SK-N-SH (cell line): ENCODE results near the gene IRF1. TPM values are rescaled to one million over a fixed set of nuclear protein-coding genes. Genes with fewer than 3 reads are reported as not detected.

ENCODE experiments used
- CTCF ChIA-PET: fragments of 300-600, 350-600 bp; formaldehyde crosslinking; extraction: SDS; loops from one replicate; lab custom pipeline; 2021; lab: Yijun Ruan, JAX
- POLR2A ChIA-PET: fragments of 350-600 bp; sonication (Branson Sonifier 250); formaldehyde crosslinking; extraction: SDS; loops from one replicate; lab custom pipeline; 2020; ENCODE audit warnings: antibody characterized with exemption, inconsistent platforms; lab: Yijun Ruan, JAX
- DNase-seq: peaks from one replicate; pipeline ENCODE4 v3.0.0; 2012
- H2AFZ ChIP-seq: fragments of 200-600 bp; sonication (generic); 2 replicates; pipeline ENCODE4 v1.8.1; 2016; ENCODE audit warnings: antibody characterized with exemption, mild to moderate bottlenecking, low read depth
- H3F3A ChIP-seq: fragments of 200-600 bp; sonication (generic); replicated peaks from 2 replicates; pipeline ENCODE3; 2016; ENCODE audit warnings: antibody characterized with exemption, mild to moderate bottlenecking; ENCODE audit not compliant: insufficient read depth
- H3K27ac ChIP-seq, 2 experiments: fragments of 200-500 bp in 1 of 2; fragments of 200-600 bp in 1 of 2; sonication (Bioruptor generic) in 1 of 2; sonication (generic), shearing (Covaris generic) in 1 of 2; 2 replicates each; pipeline versions ENCODE4 v1.5.1 to v1.6.1; 2014 to 2016; ENCODE audit warnings: low read depth in 2 of 2, inconsistent platforms in 1 of 2, low read length in 1 of 2, mild to moderate bottlenecking in 1 of 2, mixed read lengths in 1 of 2
- H3K27me3 ChIP-seq: fragments of 200-600 bp; sonication (generic), shearing (Covaris generic); 2 replicates; pipeline ENCODE4 v1.6.1; 2016; ENCODE audit warnings: mixed run types; ENCODE audit not compliant: insufficient read depth
- H3K36me3 ChIP-seq, 2 experiments: fragments of 200-500 bp in 1 of 2; fragments of 200-600 bp in 1 of 2; sonication (Bioruptor generic) in 1 of 2; sonication (generic) in 1 of 2; replicated peaks in 1 of 2; 2 replicates each; pipeline versions ENCODE3 to v1.5.1; 2014 to 2016; ENCODE audit warnings: low read length in 1 of 2, mild to moderate bottlenecking in 1 of 2; ENCODE audit not compliant: insufficient read depth in 2 of 2, control insufficient read depth in 1 of 2
- H3K4me1 ChIP-seq, 2 experiments: fragments of 200-500 bp in 1 of 2; fragments of 200-600 bp in 1 of 2; sonication (Bioruptor generic) in 1 of 2; sonication (generic), shearing (Covaris generic) in 1 of 2; 2 replicates each; pipeline versions ENCODE4 v1.5.1 to v1.6.1; 2014 to 2016; ENCODE audit warnings: low read depth in 1 of 2, low read length in 1 of 2, mixed run types in 1 of 2; ENCODE audit not compliant: insufficient read depth in 2 of 2, control insufficient read depth in 1 of 2
- H3K4me2 ChIP-seq: fragments of 200-600 bp; sonication (generic), shearing (Covaris generic); 2 replicates; pipeline ENCODE4 v1.6.1; 2017; ENCODE audit warnings: mixed run types
- H3K4me3 ChIP-seq, 2 experiments: fragments of 200-500 bp in 1 of 2; fragments of 200-600 bp in 1 of 2; sonication (Bioruptor generic) in 1 of 2; sonication (generic), shearing (Covaris generic) in 1 of 2; 2 replicates each; pipeline versions ENCODE4 v1.5.1 to v1.8.1; 2014 to 2016; ENCODE audit warnings: low read depth in 2 of 2, inconsistent platforms in 1 of 2, low read length in 1 of 2, mild to moderate bottlenecking in 1 of 2, mixed read lengths in 1 of 2, moderate library complexity in 1 of 2
- H3K79me2 ChIP-seq: fragments of 200-600 bp; sonication (generic); 2 replicates; pipeline ENCODE4 v1.8.1; 2017; ENCODE audit warnings: mild to moderate bottlenecking; ENCODE audit not compliant: insufficient read depth
- H3K9ac ChIP-seq: fragments of 200-600 bp; sonication (generic); 2 replicates; pipeline ENCODE4 v1.6.1; 2017; ENCODE audit warnings: mixed run types
- H3K9me2 ChIP-seq: fragments of 200-600 bp; sonication (generic); 2 replicates; pipeline ENCODE4 v1.6.1; 2017; ENCODE audit warnings: mixed run types
- H3K9me3 ChIP-seq: fragments of 200-600 bp; sonication (generic); 2 replicates; pipeline ENCODE4 v1.6.1; 2017; ENCODE audit warnings: mixed run types, mild to moderate bottlenecking, moderate library complexity
- H4K20me1 ChIP-seq: fragments of 200-600 bp; sonication (generic); 2 replicates; pipeline ENCODE4 v1.6.1; 2017; ENCODE audit warnings: mild to moderate bottlenecking, mixed run types; ENCODE audit not compliant: insufficient read depth
- CHD2 ChIP-seq: fragments of 150-350 bp; IDR thresholded peaks from 2 replicates; pipeline ENCODE4 v1.6.1; 2018; ENCODE audit warnings: low read length; ENCODE audit not compliant: partially characterized antibody
- ELF1 ChIP-seq: IDR thresholded peaks from 2 replicates; pipeline ENCODE4 v1.4.0; 2012
- EP300 ChIP-seq, 2 experiments: IDR thresholded peaks; 2 replicates each; pipeline versions ENCODE4 v1.4.0 to v1.6.1; 2012; ENCODE audit warnings: borderline replicate concordance in 1 of 2, low read depth in 1 of 2, low read length in 1 of 2
- FOXJ3 ChIP-seq: sonication (generic); formaldehyde crosslinking; IDR thresholded peaks from 2 replicates; pipeline ENCODE4 v1.5.1; 2020; ENCODE audit warnings: mild to moderate bottlenecking, missing genetic modification reagents
- FOXM1 ChIP-seq: IDR thresholded peaks from 2 replicates; pipeline ENCODE4 v1.4.0; 2012; ENCODE audit warnings: low read depth, mild to moderate bottlenecking
- GATA2 ChIP-seq: sonication (generic); formaldehyde crosslinking; IDR thresholded peaks from 2 replicates; pipeline ENCODE4 v1.5.0; 2020; ENCODE audit warnings: mild to moderate bottlenecking, missing genetic modification reagents
- MEF2A ChIP-seq: IDR thresholded peaks from 2 replicates; pipeline ENCODE4 v1.4.0; 2012; ENCODE audit warnings: low read depth, borderline replicate concordance
- NFIC ChIP-seq: IDR thresholded peaks from 2 replicates; pipeline ENCODE4 v1.4.0; 2012; ENCODE audit warnings: borderline replicate concordance
- NRF1 ChIP-seq: IDR thresholded peaks from 2 replicates; pipeline ENCODE4 v1.6.1; 2012; ENCODE audit warnings: low read depth, mild to moderate bottlenecking, low read length
- RAD21 ChIP-seq: IDR thresholded peaks from 2 replicates; pipeline ENCODE4 v1.6.1; 2012; ENCODE audit warnings: mild to moderate bottlenecking, low read length
- RFX5 ChIP-seq: IDR thresholded peaks from 2 replicates; pipeline ENCODE4 v1.6.1; 2012; ENCODE audit warnings: mild to moderate bottlenecking, improper control_type of control experiment, low read length
- SMC3 ChIP-seq: IDR thresholded peaks from 2 replicates; pipeline ENCODE4 v1.6.1; 2012; ENCODE audit warnings: low read depth, low read length, improper control_type of control experiment
- TAF1 ChIP-seq: IDR thresholded peaks from 2 replicates; pipeline ENCODE4 v1.6.1; 2012; ENCODE audit warnings: low read depth, mild to moderate bottlenecking, low read length, moderate library complexity, borderline replicate concordance
- TEAD4 ChIP-seq: IDR thresholded peaks from 2 replicates; pipeline ENCODE4 v1.4.0; 2012; ENCODE audit warnings: mild to moderate bottlenecking, borderline replicate concordance; ENCODE audit not compliant: insufficient read depth
- WGBS: methylation state at CpG from one replicate; pipeline ENCODE4 v1.1.6; 2017; ENCODE audit warnings: low lambda C conversion rate; 5-methylcytosine and 5-hydroxymethylcytosine counted together
- polyA plus RNA-seq, 3 experiments: library from polyadenylated mRNA; depleted of rRNA; stranded (reverse); fragments of >200 nt; gene quantifications; 2 replicates each; pipeline ENCODE4 v1.2.3, GENCODE V29; 2012
- TF ChIP-seq, protein P1 (sequence below): fragments of 150-350 bp; IDR thresholded peaks from 2 replicates; pipeline ENCODE4 v1.6.1; 2017; ENCODE audit warnings: antibody characterized with exemption, low read length, low read depth, borderline replicate concordance
- TF ChIP-seq, protein P2 (sequence below): fragments of 150-350 bp; IDR thresholded peaks from 2 replicates; pipeline ENCODE4 v1.6.1; 2016; ENCODE audit warnings: mild to moderate bottlenecking, low read depth, low read length
- TF ChIP-seq, protein P3 (sequence below): IDR thresholded peaks from 2 replicates; pipeline ENCODE4 v1.4.0; 2012; ENCODE audit warnings: low read depth, borderline replicate concordance

The IRF1 gene
- polyA plus RNA-seq, 1 of the 3 experiments (the other 2 are of a cell fraction) = 15.2 TPM

DNA sequence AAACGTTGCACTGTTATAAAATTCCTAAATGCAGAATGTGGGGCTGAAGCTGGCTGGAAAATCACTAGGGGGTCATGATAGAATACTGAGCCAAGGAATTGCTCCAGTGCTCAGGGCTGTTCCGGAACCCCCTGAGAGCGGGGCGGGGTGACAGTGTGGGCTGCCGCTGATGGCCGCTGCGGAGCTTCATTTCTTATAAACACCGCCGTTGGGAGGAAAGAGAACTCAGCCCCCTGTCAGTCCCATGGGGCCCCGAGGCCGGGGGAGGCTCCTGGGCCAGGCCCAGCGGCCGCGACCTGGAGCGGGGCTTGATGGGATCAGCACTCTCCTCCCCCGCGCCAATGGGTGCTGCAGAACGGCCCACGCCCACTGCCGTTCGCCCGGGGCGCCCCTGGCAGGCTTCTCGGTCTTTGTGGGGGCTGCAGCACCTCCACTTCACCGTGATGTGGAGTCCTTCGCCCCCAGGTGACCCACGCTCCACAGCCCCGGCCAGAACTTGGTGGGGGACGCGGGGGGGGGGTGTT, 5.2 kb upstream of the IRF1 start (continued):
- TF ChIP-seq, protein P1, sequence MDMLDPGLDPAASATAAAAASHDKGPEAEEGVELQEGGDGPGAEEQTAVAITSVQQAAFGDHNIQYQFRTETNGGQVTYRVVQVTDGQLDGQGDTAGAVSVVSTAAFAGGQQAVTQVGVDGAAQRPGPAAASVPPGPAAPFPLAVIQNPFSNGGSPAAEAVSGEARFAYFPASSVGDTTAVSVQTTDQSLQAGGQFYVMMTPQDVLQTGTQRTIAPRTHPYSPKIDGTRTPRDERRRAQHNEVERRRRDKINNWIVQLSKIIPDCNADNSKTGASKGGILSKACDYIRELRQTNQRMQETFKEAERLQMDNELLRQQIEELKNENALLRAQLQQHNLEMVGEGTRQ = no peak

DNA sequence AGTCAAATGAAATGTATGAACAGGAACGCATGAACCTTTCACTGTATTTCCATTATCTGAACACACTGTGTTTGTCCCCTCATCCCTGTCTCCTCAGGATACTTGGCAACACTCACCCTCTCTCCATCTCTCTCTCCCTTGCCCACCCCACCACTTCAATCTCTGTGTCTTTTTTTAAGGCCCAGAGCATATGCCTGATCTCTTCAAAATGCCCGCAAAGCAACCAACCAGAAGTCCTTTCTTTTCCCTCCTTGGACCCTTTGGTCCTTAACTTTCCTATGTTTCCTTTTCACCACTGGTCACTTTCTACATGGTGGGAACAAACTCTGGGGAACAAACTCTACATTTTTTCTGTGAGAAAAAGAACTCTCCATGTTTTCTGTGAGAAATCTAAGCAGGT, 3.2 kb upstream of the IRF1 start:
- WGBS = 98% methylated on average over 2 of the region's 2 CpGs
- no peak overlapping the region for H2AFZ ChIP-seq
- TF ChIP-seq NRF1 = no peak
- TF ChIP-seq SMC3 = no peak
- TF ChIP-seq TEAD4 = no peak
- no peak for TF ChIP-seq EP300 (IDR thresholded peaks at IDR 0.05; ENCODE audit: borderline replicate concordance in 1 of 2, low read depth in 1 of 2, low read length in 1 of 2)
- no peak for TF ChIP-seq CHD2
- no peak for TF ChIP-seq FOXJ3 (CRISPR knock-in tag)
- TF ChIP-seq, protein P1 = no peak
- no peak for TF ChIP-seq GATA2
- TF ChIP-seq, protein P2, sequence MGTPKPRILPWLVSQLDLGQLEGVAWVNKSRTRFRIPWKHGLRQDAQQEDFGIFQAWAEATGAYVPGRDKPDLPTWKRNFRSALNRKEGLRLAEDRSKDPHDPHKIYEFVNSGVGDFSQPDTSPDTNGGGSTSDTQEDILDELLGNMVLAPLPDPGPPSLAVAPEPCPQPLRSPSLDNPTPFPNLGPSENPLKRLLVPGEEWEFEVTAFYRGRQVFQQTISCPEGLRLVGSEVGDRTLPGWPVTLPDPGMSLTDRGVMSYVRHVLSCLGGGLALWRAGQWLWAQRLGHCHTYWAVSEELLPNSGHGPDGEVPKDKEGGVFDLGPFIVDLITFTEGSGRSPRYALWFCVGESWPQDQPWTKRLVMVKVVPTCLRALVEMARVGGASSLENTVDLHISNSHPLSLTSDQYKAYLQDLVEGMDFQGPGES = no peak
- TF ChIP-seq FOXM1 = no peak
- TF ChIP-seq RAD21 = no peak
- TF ChIP-seq, protein P3, sequence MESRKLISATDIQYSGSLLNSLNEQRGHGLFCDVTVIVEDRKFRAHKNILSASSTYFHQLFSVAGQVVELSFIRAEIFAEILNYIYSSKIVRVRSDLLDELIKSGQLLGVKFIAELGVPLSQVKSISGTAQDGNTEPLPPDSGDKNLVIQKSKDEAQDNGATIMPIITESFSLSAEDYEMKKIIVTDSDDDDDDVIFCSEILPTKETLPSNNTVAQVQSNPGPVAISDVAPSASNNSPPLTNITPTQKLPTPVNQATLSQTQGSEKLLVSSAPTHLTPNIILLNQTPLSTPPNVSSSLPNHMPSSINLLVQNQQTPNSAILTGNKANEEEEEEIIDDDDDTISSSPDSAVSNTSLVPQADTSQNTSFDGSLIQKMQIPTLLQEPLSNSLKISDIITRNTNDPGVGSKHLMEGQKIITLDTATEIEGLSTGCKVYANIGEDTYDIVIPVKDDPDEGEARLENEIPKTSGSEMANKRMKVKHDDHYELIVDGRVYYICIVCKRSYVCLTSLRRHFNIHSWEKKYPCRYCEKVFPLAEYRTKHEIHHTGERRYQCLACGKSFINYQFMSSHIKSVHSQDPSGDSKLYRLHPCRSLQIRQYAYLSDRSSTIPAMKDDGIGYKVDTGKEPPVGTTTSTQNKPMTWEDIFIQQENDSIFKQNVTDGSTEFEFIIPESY = no peak
- TF ChIP-seq NFIC = no peak
- TF ChIP-seq ELF1 = no peak
- TF ChIP-seq RFX5 = no peak
- TF ChIP-seq TAF1 = no peak
- no peak for TF ChIP-seq MEF2A
- TF ChIP-seq, all 33 proteins: peak for 0
- ChIA-PET POLR2A (no interaction called here), CTCF (interaction anchor here (1.0 to 1.1 kb wide), 2 partner anchors 16 to 17 kb away, joined by 3 read pairs; no protein-coding TSS in a partner anchor)
- Histone ChIP-seq H3K9me2 (no peaks in the 10 kb centered on the region), H3K79me2 (peaks cover 13% of the 10 kb centered on the region), H3K27ac (no peak overlapping the region), H3K9me3 (no peaks in the 10 kb centered on the region), H3K27me3 (no peaks in the 10 kb centered on the region), H3K4me2 (no peak overlapping the region), H3K9ac (no peak overlapping the region), H4K20me1 (peaks cover 12% of the 10 kb centered on the region), H3K36me3 (no peaks in the 10 kb centered on the region), H3K4me3 (no peak overlapping the region), H3K4me1 (peaks cover 24 to 40% of the 10 kb centered on the region in 2 experiments), H3F3A (peaks cover 30% of the 10 kb centered on the region)
- DNase-seq = no peak
